Tibial nerve (tissue), 3 donors: ENCODE measurements around the gene NPDC1.

Experiments used
- POLR2A ChIP-seq, 2 donors: fragments of 450-650 bp; IDR thresholded peaks; one replicate each; pipeline ENCODE4 v1.6.1; 2017; ENCODE audit warnings: antibody characterized with exemption in 2 of 2, mild to moderate bottlenecking in 2 of 2, moderate library complexity in 2 of 2
- TF ChIP-seq, protein P1 (sequence below), 5 experiments: fragments of 200-600 bp in 3 of 5; fragments of 450-650 bp in 2 of 5; sonication (generic) in 3 of 5; IDR thresholded peaks; one replicate each; pipeline ENCODE4 v1.5.1; 2016 to 2019; ENCODE audit warnings: antibody characterized with exemption in 5 of 5, mild to moderate bottlenecking in 3 of 5, moderate library complexity in 2 of 5

DNA sequence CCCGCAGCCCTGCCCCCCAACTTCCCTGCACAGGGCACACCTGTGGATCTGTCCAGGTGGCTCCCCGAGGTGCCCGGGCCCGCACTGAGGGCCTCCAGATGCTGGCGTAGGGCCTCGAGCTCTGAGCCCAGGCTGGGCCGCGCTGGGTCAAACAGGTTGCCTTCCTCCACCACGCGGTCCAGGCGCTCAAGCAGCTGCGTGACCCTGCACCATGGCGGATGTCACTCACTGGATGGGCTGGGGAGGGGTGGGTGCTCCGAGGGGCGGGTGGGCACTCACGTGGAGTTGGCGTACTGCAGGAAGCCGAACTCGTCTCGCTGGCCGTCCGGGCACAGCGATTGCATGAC lies 23.3 kb downstream of the NPDC1 start:
- no peak for TF ChIP-seq POLR2A (IDR thresholded peaks at IDR 0.05)
- TF ChIP-seq, protein P1, sequence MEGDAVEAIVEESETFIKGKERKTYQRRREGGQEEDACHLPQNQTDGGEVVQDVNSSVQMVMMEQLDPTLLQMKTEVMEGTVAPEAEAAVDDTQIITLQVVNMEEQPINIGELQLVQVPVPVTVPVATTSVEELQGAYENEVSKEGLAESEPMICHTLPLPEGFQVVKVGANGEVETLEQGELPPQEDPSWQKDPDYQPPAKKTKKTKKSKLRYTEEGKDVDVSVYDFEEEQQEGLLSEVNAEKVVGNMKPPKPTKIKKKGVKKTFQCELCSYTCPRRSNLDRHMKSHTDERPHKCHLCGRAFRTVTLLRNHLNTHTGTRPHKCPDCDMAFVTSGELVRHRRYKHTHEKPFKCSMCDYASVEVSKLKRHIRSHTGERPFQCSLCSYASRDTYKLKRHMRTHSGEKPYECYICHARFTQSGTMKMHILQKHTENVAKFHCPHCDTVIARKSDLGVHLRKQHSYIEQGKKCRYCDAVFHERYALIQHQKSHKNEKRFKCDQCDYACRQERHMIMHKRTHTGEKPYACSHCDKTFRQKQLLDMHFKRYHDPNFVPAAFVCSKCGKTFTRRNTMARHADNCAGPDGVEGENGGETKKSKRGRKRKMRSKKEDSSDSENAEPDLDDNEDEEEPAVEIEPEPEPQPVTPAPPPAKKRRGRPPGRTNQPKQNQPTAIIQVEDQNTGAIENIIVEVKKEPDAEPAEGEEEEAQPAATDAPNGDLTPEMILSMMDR (IDR thresholded peaks at IDR 0.05) = no peak
